ENCODE data around the gene RFX2. TPM values are rescaled to one million over a fixed set of nuclear protein-coding genes. Genes with fewer than 3 reads are reported as not detected.

RFX2 gene
- total RNA-seq, 1 experiment from 2014 or later: 4.6 TPM

GRCh38 chr19:6090634-6091033 is 19.7 kb downstream of the RFX2 start (continued):
- TF ChIP-seq RELA (CRISPR knock-in tag; IDR thresholded peaks at IDR 0.05; ENCODE audit: borderline replicate concordance): no peak

DNA sequence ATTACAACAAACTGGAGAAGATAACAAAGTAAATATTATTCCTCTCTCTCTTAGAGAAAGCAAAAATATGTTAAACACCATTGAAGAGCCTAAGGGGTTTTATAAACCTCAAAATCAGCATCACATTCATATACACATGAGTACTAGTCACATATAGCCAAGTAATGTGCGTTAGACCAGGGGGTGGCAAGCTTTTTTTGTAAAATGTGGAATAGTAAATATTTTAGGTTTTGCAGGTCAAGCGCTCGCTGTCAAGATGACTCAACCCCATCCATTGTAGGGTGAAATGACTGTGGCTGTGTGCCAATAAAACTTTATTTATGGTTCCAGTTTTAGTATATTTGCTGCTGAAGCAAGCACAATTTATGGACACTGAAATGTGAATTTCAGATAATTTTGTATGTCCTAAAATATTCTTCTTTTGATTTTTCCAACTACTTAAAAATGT is 21.7 kb downstream of the RFX2 start:
- TF ChIP-seq, protein P1, sequence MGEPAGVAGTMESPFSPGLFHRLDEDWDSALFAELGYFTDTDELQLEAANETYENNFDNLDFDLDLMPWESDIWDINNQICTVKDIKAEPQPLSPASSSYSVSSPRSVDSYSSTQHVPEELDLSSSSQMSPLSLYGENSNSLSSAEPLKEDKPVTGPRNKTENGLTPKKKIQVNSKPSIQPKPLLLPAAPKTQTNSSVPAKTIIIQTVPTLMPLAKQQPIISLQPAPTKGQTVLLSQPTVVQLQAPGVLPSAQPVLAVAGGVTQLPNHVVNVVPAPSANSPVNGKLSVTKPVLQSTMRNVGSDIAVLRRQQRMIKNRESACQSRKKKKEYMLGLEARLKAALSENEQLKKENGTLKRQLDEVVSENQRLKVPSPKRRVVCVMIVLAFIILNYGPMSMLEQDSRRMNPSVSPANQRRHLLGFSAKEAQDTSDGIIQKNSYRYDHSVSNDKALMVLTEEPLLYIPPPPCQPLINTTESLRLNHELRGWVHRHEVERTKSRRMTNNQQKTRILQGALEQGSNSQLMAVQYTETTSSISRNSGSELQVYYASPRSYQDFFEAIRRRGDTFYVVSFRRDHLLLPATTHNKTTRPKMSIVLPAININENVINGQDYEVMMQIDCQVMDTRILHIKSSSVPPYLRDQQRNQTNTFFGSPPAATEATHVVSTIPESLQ (CRISPR knock-in tag; IDR thresholded peaks at IDR 0.05): no peak
- TF ChIP-seq MXD4 (CRISPR knock-in tag; IDR thresholded peaks at IDR 0.05; ENCODE audit: borderline replicate concordance) (no peak), ESRRA (CRISPR knock-in tag; IDR thresholded peaks at IDR 0.05; ENCODE audit: borderline replicate concordance) (no peak), SOX15 (CRISPR knock-in tag; IDR thresholded peaks at IDR 0.05) (no peak), E2F1 (CRISPR knock-in tag; IDR thresholded peaks at IDR 0.05) (no peak)
- TF ChIP-seq, protein P2, sequence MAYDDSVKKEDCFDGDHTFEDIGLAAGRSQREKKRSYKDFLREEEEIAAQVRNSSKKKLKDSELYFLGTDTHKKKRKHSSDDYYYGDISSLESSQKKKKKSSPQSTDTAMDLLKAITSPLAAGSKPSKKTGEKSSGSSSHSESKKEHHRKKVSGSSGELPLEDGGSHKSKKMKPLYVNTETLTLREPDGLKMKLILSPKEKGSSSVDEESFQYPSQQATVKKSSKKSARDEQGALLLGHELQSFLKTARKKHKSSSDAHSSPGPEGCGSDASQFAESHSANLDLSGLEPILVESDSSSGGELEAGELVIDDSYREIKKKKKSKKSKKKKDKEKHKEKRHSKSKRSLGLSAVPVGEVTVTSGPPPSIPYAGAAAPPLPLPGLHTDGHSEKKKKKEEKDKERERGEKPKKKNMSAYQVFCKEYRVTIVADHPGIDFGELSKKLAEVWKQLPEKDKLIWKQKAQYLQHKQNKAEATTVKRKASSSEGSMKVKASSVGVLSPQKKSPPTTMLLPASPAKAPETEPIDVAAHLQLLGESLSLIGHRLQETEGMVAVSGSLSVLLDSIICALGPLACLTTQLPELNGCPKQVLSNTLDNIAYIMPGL (CRISPR knock-in tag; IDR thresholded peaks at IDR 0.05): no peak
- TF ChIP-seq, protein P3, sequence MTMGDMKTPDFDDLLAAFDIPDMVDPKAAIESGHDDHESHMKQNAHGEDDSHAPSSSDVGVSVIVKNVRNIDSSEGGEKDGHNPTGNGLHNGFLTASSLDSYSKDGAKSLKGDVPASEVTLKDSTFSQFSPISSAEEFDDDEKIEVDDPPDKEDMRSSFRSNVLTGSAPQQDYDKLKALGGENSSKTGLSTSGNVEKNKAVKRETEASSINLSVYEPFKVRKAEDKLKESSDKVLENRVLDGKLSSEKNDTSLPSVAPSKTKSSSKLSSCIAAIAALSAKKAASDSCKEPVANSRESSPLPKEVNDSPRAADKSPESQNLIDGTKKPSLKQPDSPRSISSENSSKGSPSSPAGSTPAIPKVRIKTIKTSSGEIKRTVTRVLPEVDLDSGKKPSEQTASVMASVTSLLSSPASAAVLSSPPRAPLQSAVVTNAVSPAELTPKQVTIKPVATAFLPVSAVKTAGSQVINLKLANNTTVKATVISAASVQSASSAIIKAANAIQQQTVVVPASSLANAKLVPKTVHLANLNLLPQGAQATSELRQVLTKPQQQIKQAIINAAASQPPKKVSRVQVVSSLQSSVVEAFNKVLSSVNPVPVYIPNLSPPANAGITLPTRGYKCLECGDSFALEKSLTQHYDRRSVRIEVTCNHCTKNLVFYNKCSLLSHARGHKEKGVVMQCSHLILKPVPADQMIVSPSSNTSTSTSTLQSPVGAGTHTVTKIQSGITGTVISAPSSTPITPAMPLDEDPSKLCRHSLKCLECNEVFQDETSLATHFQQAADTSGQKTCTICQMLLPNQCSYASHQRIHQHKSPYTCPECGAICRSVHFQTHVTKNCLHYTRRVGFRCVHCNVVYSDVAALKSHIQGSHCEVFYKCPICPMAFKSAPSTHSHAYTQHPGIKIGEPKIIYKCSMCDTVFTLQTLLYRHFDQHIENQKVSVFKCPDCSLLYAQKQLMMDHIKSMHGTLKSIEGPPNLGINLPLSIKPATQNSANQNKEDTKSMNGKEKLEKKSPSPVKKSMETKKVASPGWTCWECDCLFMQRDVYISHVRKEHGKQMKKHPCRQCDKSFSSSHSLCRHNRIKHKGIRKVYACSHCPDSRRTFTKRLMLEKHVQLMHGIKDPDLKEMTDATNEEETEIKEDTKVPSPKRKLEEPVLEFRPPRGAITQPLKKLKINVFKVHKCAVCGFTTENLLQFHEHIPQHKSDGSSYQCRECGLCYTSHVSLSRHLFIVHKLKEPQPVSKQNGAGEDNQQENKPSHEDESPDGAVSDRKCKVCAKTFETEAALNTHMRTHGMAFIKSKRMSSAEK (CRISPR knock-in tag; IDR thresholded peaks at IDR 0.05; ENCODE audit: borderline replicate concordance): no peak
- Mint-ChIP-seq H3K4me1 (peaks cover 31% of the 10 kb centered on the region), H3K4me3 (no peak overlapping the region), H3K36me3 (no peaks in the 10 kb centered on the region), H3K9me3 (no peaks in the 10 kb centered on the region), H3K27me3 (ENCODE audit: low read depth) (peaks cover 25% of the 10 kb centered on the region), H3K27ac (no peak overlapping the region)
- POLR2A ChIA-PET: no interaction called here
- CTCF ChIA-PET: interaction anchor here (1.7 kb wide), 1 partner anchor 40 kb away, joined by 8 read pairs; no protein-coding TSS in a partner anchor
- DNase-seq (ENCODE audit: low spot score) (no peak), ATAC-seq (no peak)

DNA sequence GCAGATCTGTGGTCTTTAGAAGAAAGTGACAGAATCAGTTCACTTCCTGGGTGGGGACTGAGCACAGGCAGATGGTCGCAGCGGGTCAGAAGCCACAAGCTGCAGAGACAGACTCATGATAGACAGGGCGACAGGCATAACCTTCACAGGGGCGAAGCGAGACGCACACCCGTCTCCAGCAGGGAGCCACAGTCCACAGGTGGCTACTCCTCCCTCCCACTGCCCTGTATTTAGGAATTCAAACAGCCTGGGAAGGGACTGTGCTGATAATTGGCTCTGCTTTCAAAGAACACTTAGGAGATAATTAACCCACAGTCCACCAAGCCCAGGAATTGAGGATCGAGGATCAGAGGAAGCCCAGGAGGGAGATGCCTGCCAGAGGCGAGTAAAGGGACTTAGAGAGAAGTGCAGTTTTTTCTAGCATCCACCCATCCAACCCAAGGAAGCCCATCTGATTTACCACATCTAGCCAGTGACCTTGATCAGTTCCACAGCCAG is 23.2 kb downstream of the RFX2 start:
- DNase-seq (ENCODE audit: low spot score) (no peak), ATAC-seq (no peak)
- ChIA-PET POLR2A (no interaction called here), CTCF (interaction anchor here (1.1 to 1.7 kb wide), 3 partner anchors 19 to 283 kb away, joined by 3 to 8 read pairs (median 4); no protein-coding TSS in a partner anchor)
- Mint-ChIP-seq H3K4me1 (peaks cover 23% of the 10 kb centered on the region), H3K36me3 (no peaks in the 10 kb centered on the region), H3K9me3 (no peaks in the 10 kb centered on the region), H3K27ac (no peak overlapping the region), H3K27me3 (ENCODE audit: low read depth) (peaks cover 14% of the 10 kb centered on the region), H3K4me3 (no peak overlapping the region)
- TF ChIP-seq FOXJ3 (CRISPR knock-in tag; IDR thresholded peaks at IDR 0.05; ENCODE audit: borderline replicate concordance) (no peak), GABPB1 (CRISPR knock-in tag; IDR thresholded peaks at IDR 0.05) (no peak), KAT7 (CRISPR knock-in tag; IDR thresholded peaks at IDR 0.05; ENCODE audit: borderline replicate concordance) (no peak), FOXP1 (CRISPR knock-in tag; IDR thresholded peaks at IDR 0.05; ENCODE audit: borderline replicate concordance) (no peak), ELF4 (CRISPR knock-in tag; IDR thresholded peaks at IDR 0.05; ENCODE audit: low read depth) (no peak)
- TF ChIP-seq, protein P4, sequence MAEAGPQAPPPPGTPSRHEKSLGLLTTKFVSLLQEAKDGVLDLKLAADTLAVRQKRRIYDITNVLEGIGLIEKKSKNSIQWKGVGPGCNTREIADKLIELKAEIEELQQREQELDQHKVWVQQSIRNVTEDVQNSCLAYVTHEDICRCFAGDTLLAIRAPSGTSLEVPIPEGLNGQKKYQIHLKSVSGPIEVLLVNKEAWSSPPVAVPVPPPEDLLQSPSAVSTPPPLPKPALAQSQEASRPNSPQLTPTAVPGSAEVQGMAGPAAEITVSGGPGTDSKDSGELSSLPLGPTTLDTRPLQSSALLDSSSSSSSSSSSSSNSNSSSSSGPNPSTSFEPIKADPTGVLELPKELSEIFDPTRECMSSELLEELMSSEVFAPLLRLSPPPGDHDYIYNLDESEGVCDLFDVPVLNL (CRISPR knock-in tag; IDR thresholded peaks at IDR 0.05; ENCODE audit: borderline replicate concordance, low read depth): no peak
- TF ChIP-seq, protein P5, sequence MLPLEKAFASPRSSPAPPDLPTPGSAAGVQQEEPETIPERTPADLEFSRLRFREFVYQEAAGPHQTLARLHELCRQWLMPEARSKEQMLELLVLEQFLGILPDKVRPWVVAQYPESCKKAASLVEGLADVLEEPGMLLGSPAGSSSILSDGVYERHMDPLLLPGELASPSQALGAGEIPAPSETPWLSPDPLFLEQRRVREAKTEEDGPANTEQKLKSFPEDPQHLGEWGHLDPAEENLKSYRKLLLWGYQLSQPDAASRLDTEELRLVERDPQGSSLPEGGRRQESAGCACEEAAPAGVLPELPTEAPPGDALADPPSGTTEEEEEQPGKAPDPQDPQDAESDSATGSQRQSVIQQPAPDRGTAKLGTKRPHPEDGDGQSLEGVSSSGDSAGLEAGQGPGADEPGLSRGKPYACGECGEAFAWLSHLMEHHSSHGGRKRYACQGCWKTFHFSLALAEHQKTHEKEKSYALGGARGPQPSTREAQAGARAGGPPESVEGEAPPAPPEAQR (CRISPR knock-in tag; IDR thresholded peaks at IDR 0.05): no peak
- TF ChIP-seq, protein P6, sequence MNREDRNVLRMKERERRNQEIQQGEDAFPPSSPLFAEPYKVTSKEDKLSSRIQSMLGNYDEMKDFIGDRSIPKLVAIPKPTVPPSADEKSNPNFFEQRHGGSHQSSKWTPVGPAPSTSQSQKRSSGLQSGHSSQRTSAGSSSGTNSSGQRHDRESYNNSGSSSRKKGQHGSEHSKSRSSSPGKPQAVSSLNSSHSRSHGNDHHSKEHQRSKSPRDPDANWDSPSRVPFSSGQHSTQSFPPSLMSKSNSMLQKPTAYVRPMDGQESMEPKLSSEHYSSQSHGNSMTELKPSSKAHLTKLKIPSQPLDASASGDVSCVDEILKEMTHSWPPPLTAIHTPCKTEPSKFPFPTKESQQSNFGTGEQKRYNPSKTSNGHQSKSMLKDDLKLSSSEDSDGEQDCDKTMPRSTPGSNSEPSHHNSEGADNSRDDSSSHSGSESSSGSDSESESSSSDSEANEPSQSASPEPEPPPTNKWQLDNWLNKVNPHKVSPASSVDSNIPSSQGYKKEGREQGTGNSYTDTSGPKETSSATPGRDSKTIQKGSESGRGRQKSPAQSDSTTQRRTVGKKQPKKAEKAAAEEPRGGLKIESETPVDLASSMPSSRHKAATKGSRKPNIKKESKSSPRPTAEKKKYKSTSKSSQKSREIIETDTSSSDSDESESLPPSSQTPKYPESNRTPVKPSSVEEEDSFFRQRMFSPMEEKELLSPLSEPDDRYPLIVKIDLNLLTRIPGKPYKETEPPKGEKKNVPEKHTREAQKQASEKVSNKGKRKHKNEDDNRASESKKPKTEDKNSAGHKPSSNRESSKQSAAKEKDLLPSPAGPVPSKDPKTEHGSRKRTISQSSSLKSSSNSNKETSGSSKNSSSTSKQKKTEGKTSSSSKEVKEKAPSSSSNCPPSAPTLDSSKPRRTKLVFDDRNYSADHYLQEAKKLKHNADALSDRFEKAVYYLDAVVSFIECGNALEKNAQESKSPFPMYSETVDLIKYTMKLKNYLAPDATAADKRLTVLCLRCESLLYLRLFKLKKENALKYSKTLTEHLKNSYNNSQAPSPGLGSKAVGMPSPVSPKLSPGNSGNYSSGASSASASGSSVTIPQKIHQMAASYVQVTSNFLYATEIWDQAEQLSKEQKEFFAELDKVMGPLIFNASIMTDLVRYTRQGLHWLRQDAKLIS (CRISPR knock-in tag; IDR thresholded peaks at IDR 0.05; ENCODE audit: borderline replicate concordance): no peak

Measured in WTC11 (cell line).